ENCODE measurements around the gene SLC15A1. TPM values are rescaled to one million over a fixed set of nuclear protein-coding genes. Genes with fewer than 3 reads are reported as not detected.

Gene SLC15A1
- total RNA-seq, 1 experiment from 2014 or later = not detected

DNA sequence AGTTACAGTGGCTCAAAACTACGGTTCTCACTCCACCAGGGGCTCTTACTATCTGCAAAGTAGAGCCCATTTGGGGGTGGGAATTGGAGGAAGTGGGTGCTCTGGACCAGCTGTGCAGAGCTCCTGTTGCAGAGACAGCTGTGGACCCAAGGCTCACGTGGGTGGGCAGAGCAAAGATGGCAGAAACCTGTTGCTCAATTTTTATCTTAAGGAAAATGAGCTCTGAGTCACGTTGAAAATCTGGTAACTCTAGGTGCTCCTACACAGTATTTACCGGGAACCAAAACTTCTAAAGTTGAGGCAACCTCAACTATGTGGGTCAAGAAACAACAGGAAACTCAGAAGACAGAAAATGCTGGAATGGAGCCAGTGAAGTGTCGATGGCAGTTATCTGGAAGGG, 30.2 kb upstream of the SLC15A1 start:
- no peak for DNase-seq (ENCODE audit: low spot score)
- in situ Hi-C loops (cut with HindIII; ENCODE audit: low sequenced_read_pairs) = no loop called here

DNA sequence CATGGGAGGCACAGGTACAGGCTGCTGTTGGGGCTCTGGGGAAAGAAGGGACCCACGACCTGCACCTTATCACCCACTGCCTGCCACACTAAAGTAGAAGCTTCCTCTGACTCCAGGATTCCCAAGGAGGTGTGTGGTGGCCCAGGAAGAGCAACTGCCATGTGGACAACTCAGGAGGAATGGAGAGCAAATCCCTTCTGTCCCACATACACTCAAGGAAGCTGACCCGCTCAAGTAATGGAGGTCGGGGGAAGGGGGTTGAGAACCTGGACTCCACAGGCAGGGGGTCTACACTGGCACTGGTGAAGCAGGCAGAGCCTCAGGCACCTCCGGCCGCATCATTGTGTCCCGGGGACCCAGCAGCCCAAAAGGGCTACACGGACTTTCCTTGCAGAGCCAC, 29.4 kb upstream of the SLC15A1 start:
- no peak for DNase-seq (ENCODE audit: low spot score)
- in situ Hi-C loops (cut with HindIII; ENCODE audit: low sequenced_read_pairs) = no loop called here

DNA sequence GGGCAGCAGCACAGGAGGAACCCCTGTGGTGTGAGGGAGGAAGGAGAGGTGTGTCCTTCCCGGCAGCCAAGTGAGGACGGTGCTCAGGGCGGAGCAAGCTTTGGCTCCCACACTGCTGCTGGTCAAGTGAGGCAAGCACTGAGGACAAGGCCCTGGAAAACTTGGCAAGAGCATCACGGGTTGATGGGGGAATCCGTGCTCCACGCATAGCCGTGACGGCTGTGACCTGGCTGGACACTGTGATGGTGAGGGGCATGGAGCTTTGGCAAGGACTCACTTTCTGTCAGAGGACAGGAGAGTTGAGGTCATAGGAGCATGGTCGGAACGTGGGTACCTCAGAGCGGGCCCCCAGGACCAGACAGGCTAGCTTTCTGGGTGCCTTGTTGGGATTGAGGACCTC, 29.0 kb upstream of the SLC15A1 start:
- in situ Hi-C loops (cut with HindIII; ENCODE audit: low sequenced_read_pairs) = no loop called here
- no peak for DNase-seq (ENCODE audit: low spot score)

DNA sequence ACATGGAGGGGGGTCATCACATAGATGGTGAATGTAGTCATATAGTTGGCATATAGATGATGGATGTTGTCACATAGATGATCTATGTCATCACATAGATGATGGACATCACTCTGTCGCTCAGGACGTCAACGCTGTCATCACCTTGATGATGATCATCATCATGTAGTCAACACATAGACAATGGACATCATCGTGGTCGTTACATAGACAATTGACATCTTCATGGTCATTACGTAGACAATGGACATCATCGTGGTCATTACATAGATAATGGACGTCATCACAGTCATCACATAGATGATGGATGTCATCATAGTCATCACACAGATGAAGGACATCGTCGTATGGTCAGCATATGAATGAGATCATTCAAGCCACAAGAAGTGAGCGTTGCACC, 28.6 kb upstream of the SLC15A1 start:
- in situ Hi-C loops (cut with HindIII; ENCODE audit: low sequenced_read_pairs) = no loop called here
- DNase-seq (ENCODE audit: low spot score) = no peak

DNA sequence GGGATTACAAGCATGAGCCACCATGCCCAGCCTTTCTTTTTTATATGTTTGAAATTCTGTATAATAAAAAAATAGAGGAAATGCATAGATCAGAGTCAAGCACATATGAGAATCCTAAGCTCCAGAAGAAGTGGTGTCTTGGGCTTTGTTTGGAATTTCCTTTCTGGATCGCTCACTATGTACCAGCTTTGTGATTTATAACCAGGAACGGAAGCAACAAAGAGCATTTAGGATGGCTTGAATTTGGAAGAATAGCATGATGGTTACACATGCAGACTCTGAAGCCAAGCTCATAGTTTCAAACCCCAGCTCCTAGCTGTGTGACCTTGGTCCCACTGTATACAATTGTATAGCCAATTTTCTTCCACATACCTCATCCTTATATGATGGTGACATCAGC, 28.0 kb upstream of the SLC15A1 start:
- in situ Hi-C loops (cut with HindIII; ENCODE audit: low sequenced_read_pairs) = no loop called here
- DNase-seq (ENCODE audit: low spot score) = no peak

DNA sequence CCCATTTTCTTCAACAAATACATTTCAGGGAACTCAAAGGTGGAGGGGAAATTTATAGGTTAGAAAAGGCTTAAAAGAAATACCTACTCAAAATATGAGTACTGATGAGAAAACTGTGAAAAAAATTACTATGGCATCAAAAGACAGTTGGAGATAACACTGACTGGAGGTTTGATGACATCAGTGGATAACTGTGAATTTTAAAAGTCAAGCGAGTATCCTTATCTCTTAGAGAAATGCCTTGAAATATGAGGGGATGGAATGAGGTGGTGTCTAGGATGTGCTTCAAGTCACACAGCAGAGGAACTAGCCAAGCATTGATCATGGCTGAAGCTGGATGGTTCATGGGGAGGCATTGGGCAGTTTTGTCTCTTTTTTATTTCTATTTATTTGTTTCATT, 27.2 kb upstream of the SLC15A1 start:
- no peak for DNase-seq (ENCODE audit: low spot score)
- in situ Hi-C loops (cut with HindIII; ENCODE audit: low sequenced_read_pairs) = no loop called here

DNA sequence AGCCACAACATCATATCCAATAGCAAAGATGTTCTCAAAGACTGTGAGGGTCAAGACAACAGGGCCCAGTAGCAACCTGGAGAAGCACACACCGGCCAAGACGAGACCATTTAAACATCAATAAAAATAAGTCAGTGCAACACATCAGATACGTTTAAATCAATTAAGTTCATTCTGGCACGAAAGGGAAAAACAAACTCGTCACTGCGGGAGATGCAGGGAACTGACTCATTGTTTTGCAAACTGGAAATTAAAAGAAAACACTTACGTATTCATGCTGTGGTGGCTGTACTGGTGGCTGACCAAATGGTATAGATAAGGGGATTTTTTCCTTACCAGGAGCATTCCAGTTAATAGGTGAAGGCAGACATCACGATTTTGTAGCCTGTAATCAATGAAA, 26.3 kb upstream of the SLC15A1 start:
- DNase-seq (ENCODE audit: low spot score) = no peak
- in situ Hi-C loops (cut with HindIII; ENCODE audit: low sequenced_read_pairs) = no loop called here

DNA sequence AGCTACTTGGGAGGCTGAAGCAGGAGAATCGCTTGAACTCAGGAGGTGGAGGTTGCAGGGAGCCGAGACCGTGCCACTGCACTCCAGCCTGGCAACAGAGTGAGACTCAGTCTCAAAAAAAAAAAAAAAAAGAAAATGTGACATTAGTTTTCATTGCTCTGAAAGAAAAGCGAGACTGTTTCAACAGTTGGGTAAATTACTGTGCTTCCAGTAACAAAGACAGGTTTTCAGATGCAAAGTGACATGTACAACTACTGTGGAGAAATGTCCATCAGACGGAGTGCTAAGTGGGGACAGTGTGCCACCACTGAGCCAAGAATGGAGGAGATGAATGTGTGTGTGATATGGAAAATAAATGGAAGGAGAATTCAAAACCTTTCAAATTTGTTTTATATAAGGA, 24.2 kb upstream of the SLC15A1 start:
- in situ Hi-C loops (cut with HindIII; ENCODE audit: low sequenced_read_pairs) = no loop called here
- DNase-seq (ENCODE audit: low spot score) = no peak

DNA sequence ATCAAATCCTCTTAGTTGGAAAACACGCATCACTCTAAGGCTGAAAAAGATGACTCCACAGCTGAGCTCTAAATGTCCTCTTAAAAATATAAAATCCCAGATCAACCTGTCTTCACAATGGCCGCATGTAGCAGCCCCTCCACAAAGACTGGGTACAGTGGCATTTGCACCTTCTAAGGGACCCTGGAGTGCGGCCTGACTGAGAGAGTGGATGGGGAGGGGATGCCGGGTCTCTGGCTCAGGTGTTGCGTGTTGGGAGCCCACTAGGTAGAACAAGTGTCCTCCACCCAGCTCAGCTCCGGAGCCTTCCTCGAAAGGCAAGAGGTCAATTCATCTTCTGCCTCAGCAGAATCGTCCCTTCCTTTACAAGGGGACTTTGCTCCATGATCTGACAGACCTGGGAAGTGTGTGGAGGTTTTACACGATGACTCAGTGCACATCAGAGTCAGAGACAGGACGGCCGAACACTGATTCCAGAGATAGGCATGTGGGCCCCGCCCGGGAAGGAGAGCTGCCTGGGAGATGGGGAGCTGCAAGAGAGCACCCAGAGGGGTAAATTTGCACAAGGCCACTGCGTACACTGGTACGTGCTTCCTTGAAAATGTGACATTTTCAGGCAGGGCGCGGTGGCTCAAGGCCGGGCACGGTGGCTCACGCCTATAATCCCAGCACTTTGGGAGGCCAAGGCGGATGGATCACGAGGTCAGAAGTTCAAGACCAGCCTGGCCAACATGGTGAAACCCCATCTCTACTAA, 23.5 kb upstream of the SLC15A1 start:
- in situ Hi-C loops (cut with HindIII; ENCODE audit: low sequenced_read_pairs) = no loop called here
- DNase-seq (ENCODE audit: low spot score) = no peak

DNA sequence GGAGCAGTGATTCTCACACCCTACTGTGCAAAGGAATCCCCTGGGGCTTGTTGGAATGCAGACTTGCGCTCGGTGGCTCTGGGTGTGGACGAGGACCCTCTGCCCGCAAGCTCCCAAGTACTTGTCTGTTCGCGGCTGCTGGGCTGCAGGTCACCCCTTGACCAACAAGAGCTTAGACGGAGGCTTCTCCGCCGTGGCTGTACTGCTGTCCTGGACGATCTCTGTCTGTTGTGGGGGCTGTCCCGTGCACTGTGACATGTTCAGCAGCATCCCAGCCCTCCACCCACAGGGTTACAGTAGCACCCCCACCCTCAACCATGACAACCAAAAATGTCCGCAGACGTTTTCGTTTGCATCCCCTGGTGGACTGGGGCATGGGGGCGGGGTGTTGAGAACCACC, 22.9 kb upstream of the SLC15A1 start:
- in situ Hi-C loops (cut with HindIII; ENCODE audit: low sequenced_read_pairs) = no loop called here
- no peak for DNase-seq (ENCODE audit: low spot score)

DNA sequence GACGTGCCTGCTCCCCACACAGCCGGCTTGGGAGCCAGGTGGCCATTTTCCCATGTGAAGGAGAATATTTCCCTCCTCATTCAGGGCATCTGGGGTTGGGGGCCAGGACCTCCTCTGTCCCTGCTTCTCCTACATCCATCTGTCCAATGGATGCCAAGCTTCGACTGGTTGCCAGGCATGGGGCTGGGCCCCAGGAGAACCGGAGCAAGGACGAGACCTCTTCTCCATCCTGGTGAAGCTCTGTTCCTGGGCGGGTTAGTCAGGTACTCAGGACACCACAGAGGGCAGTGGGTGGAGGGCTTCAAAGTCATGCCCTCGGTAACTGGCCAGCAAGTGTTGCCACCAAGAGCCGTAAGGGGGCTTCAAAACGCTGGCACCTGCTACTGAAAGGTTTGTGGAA, 22.3 kb upstream of the SLC15A1 start:
- in situ Hi-C loops (cut with HindIII; ENCODE audit: low sequenced_read_pairs) = no loop called here
- no peak for DNase-seq (ENCODE audit: low spot score)

DNA sequence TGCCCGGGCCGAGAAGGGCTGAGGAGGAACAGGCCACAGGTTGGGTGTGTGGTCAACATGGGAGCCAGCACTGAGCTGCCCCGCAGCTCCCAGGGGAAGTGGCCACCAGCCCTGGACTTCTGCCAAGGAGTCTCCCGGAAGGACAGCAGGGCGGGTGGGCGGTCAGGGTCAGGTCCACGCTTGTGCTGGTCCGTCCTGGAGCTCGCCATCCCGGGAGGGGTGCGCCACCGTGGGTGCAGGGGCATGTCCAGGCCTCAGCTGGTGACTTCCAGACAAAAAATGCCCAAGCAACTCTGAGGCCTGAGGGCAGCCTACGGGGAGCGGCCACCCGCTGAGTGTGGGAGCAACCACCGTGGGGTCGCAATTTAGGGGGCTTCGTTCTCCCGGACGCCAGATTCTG, 21.4 kb upstream of the SLC15A1 start:
- in situ Hi-C loops (cut with HindIII; ENCODE audit: low sequenced_read_pairs) = no loop called here
- DNase-seq (ENCODE audit: low spot score) = no peak

DNA sequence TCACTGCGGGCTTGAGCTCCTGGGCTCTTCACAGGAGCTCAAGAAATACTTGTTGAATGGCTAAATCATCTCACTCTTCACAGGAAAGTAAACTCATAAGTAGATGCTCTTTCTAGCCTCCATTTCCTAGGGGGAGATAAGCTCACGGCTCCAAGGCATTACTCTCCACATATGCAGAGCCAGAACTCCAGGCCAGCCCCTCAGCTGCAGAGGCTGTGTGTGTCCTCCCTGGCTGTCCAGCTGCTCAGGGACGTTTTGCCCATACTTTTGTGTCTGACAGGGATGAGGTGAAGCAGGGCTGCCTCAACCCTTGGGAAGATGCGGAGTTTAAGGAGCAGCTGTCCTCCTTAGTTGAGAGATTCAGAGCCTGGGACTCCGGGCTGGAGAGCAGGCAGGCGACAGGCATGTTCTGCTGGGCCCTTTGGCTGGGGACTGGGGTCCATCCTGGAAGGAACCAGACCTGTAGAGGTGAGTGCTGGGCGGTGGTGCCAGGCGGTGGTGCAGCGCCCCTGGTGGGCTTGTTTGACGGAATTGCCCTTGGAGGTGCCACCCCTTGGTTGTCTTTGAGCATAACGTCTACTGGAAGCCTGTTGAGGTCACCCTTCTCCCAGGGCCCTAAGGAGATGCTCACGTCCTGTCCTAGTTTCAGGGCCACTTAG, 20.5 kb upstream of the SLC15A1 start:
- DNase-seq (ENCODE audit: low spot score) = no peak
- in situ Hi-C loops (cut with HindIII; ENCODE audit: low sequenced_read_pairs) = no loop called here

DNA sequence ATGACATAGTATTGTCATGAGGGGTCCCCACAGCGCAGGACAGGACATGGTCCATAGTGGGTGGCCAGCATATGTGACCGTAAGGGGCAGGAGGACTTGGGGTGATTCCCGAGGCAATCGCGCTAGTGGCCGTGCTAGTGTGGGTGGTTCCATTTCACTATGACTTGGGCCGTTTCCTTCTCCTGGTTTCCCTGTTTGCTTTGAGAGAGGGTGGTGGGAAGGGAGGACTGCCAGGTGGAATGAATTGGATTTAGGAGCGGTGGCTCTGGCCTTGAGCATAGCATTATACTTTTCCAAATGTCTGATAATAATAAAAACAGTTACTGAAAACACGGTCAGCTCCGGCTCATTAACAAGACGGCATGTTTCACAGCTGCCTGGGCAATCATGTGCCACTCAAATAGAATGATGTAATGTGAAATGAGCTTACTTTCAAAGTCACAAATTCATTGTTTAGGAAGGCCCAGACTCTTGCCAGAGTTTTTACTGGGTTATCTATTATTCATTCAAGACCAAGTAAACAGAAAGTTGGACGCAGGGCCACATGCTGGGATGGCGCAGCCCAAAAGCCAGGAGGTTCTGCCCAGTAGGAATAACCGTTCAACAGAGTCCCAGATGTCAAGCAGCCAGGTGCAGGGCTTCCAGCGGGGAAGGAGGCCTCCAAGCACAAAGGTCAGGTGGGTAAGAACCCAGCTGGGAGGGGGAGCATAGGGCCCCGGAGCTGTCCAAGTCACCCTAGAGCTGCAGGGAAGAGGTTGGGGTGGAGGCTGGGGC, 19.6 kb upstream of the SLC15A1 start:
- DNase-seq (ENCODE audit: low spot score) = no peak
- in situ Hi-C loops (cut with HindIII; ENCODE audit: low sequenced_read_pairs) = no loop called here

DNA sequence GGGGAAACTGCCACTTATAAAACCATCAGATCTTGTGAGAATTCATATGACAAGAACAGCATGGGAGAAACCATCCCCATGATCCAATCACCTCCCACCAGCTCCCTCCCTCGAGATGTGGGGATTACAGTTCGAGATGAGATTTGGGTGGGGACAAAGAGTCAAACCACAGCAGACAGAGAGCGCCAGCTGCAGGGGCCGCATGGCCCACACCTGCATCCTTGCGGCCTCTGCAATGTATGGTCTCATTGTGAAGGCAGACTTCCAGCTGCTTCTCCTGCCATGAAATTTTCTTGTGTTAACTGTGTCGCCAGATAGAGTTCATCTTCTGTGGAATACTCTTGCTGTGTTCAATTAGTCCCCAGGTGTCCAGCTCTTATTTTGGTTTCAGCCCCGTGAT, 17.3 kb upstream of the SLC15A1 start:
- DNase-seq (ENCODE audit: low spot score) = no peak
- in situ Hi-C loops (cut with HindIII; ENCODE audit: low sequenced_read_pairs) = no loop called here

DNA sequence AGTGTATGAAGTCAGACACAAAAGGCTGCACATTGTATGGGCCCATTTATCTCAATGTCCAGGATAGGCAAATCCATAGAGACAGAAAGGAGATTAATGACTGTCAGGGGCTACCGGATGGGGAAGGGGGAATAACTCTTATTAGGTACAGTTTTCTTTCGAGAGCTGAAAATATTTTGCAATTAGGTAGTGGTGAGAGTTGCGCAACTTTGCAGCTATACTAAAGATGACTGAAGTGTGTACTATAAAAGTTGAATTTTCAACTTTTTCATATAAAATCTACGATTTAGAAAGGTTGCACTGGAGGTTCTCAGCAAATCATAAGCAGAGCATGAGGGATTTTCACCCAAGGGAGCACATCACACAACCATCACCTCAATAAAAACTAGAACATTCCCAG, 16.1 kb upstream of the SLC15A1 start:
- DNase-seq (ENCODE audit: low spot score) = no peak
- in situ Hi-C loops (cut with HindIII; ENCODE audit: low sequenced_read_pairs) = no loop called here

DNA sequence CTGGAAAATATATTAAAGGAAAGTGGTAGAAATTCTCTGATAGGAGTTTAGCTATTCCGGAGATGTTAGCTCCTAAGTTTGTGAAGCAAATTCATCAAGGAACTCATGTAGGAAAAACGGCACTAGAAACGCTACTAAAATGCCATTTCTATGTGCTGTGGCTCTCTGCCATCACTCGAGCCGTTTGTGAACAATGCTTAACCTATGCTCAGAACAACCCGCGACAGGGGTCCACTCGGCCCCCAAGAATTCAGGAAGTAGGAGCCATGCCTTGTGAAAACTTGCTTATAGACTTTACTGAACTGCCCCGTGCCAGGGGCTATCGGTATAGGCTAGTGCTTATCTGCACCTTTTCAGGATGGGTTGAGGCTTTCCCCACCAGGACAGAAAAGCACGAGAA, 14.2 kb upstream of the SLC15A1 start:
- DNase-seq (ENCODE audit: low spot score) = no peak
- in situ Hi-C loops (cut with HindIII; ENCODE audit: low sequenced_read_pairs) = no loop called here

DNA sequence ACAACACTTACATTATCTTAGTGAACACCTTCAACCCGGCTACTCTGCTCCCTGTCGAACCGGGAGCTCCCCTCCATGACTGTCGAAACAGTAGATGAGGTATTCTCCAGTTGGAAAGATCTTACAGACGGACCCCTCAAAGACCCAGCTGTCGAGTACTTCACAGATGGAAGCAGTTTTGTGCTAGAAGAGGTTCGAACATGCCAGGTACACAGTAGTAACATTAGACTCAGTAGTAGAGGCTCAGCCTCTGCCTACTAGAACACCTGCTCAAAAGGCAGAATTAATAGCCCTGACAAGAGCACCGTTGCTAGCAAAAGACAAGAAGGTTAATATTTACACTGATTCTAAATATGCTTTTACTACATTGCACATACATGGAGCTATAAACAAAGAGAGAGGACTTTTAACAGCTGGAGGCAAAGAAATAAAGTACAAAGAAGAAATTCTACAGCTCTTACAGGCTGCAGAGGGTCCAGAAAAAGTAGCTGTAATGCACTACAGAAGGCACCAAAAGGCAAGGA, 13.6 kb upstream of the SLC15A1 start:
- in situ Hi-C loops (cut with HindIII; ENCODE audit: low sequenced_read_pairs) = no loop called here
- DNase-seq (ENCODE audit: low spot score) = no peak

DNA sequence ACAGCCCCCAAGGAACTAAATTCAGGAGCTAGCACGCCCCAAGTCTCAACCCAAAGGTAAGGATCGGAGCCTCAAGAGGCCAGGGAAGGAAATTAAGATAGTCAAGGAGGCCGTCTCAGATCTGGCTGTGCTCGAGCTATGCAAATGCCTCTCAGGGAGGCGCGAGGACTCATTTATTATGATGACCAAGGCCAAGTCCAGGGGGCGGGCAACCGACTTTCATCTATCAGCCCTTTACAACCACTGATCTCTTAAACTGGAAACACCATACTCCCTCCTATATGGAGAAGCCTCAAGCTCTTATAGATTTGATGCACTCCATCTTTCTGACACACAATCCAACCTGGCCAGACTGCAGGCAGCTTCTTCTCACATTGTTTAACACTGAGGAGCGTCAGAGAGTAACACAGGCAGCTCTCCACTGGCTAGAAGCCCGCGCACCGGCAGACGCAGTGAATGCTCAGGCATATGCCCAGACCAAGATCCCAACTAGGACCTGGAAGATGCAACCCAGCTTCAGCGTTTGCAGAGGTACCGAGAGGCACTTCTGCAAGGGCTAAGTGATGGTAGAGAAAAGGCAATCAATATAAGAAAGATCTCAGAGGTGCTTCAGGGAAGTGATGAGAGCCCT, 9.6 kb upstream of the SLC15A1 start:
- in situ Hi-C loops (cut with HindIII; ENCODE audit: low sequenced_read_pairs) = no loop called here
- no peak for DNase-seq (ENCODE audit: low spot score)

Measured in G401 (cell line).